ENCODE results near the gene NMNAT3. TPM values are rescaled to one million over a fixed set of nuclear protein-coding genes. Genes with fewer than 3 reads are reported as not detected.
"Not testable (repeated sequence)": the region's sequence is repeated elsewhere in the genome, so short reads cannot be mapped to it uniquely, and the experiment has no call there.

NMNAT3 gene
- total and polyA plus RNA-seq, 9 donors, result 2.0 to 5.8 (median 4.5) TPM

- not testable (repeated sequence) for H3K4me3 ChIP-seq (ENCODE audit: low read length)
- 90% methylated on average over 10 of the region's 22 CpGs for WGBS (ENCODE audit: insufficient coverage)
Measured at GRCh38 chr3:139591186-139591585, 86.6 kb downstream of the NMNAT3 start.

DNA sequence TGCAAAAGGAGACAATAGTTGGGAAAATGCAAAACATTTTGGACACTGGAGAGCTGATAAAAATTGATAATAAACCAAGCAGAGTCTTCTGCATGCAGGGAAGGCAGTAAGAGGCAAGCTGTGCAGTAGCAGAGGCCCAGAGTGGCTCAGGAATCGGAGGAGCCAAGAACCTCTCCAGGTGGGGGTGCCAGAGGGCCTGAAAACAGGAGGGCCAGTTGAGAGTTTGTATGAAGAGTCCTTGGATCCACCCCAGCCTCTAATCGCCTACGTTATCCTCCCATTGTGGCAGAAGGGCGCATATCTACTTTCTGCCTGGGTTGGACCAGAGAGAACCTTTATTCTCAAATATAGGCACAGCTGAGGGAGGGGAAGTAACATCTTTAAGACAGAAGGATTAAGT, 89.3 kb downstream of the NMNAT3 start:
- Histone ChIP-seq H3K36me3 (ENCODE audit: control insufficient read depth, insufficient read depth, low read length) (no peaks in the 10 kb centered on the region), H3K9me3 (replicated peaks; ENCODE audit: control insufficient read depth, low read depth, low read length) (no peaks in the 10 kb centered on the region), H3K27me3 (ENCODE audit: control insufficient read depth, insufficient read depth, low read length) (no peaks in the 10 kb centered on the region), H3K27ac (ENCODE audit: low read length) (no peak overlapping the region), H3K4me3 (ENCODE audit: low read length) (no peak overlapping the region), H3K4me1 (ENCODE audit: control insufficient read depth, insufficient read depth, low read length) (no peaks in the 10 kb centered on the region)
- WGBS (ENCODE audit: insufficient coverage), result 67% methylated on average over 1 of the region's 4 CpGs
- DNase-seq, result no peak

More at GRCh38 chr3:139591186-139591585, 86.6 kb downstream of the NMNAT3 start:
- not testable (repeated sequence) for H3K9me3 ChIP-seq (replicated peaks; ENCODE audit: control insufficient read depth, low read depth, low read length); H3K36me3 ChIP-seq (ENCODE audit: control insufficient read depth, insufficient read depth, low read length); H3K4me1 ChIP-seq (ENCODE audit: control insufficient read depth, insufficient read depth, low read length); H3K27ac ChIP-seq (ENCODE audit: low read length); DNase-seq; H3K27me3 ChIP-seq (ENCODE audit: control insufficient read depth, insufficient read depth, low read length)

- H3K27ac ChIP-seq (ENCODE audit: low read length), result no peak overlapping the region
- no peak overlapping the region for H3K4me3 ChIP-seq (ENCODE audit: low read length)
- H3K4me1 ChIP-seq (ENCODE audit: control insufficient read depth, insufficient read depth, low read length), result no peaks in the 10 kb centered on the region
- no peaks in the 10 kb centered on the region for H3K27me3 ChIP-seq (ENCODE audit: control insufficient read depth, insufficient read depth, low read length)
- no peaks in the 10 kb centered on the region for H3K9me3 ChIP-seq (replicated peaks; ENCODE audit: control insufficient read depth, low read depth, low read length)
- DNase-seq, result no peak
- no peaks in the 10 kb centered on the region for H3K36me3 ChIP-seq (ENCODE audit: control insufficient read depth, insufficient read depth, low read length)
Measured at GRCh38 chr3:139587797-139588196, 90.0 kb downstream of the NMNAT3 start.

DNA sequence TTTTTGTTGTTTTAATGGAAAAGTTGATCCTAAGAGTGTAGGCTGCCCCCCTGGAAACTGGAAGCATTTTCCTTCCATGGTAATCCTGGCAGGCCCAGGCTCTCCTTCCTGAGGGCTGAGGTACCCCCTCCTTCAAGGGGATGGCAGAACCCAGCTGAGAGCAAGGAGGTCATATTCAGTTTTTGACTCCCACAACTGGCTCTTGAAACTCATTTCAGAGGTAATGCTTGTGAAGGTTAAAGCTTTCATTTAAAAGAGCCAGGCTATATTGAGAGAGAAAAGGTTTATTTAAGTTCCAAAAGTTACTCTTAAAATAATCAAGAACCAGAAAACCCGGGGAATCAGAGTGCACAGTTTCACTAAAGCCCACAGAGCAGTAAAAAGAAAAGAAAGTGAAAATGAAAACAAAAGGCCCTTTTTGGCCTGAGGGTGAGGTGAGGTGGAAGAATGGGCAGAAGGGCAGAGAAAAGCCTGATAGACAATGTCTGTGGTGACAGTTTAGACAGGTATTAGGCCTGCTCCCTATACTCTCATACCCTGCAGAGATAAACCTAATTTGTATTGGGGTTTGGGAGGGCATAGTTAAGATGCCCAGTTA, 91.3 kb downstream of the NMNAT3 start:
- Histone ChIP-seq H3K27me3 (ENCODE audit: control insufficient read depth, insufficient read depth, low read length) (no peaks in the 10 kb centered on the region), H3K27ac (ENCODE audit: low read length) (no peak overlapping the region), H3K36me3 (ENCODE audit: control insufficient read depth, insufficient read depth, low read length) (no peaks in the 10 kb centered on the region), H3K4me1 (ENCODE audit: control insufficient read depth, insufficient read depth, low read length) (no peaks in the 10 kb centered on the region), H3K4me3 (ENCODE audit: low read length) (no peak overlapping the region), H3K9me3 (replicated peaks; ENCODE audit: control insufficient read depth, low read depth, low read length) (no peaks in the 10 kb centered on the region)
- no peak for DNase-seq
- WGBS (ENCODE audit: insufficient coverage), result no CpG with 5 or more reads among the region's 1 CpG

- DNase-seq, result no peak
- Histone ChIP-seq H3K27ac (ENCODE audit: low read length) (no peak overlapping the region), H3K4me1 (ENCODE audit: control insufficient read depth, insufficient read depth, low read length) (no peaks in the 10 kb centered on the region), H3K27me3 (ENCODE audit: control insufficient read depth, insufficient read depth, low read length) (no peaks in the 10 kb centered on the region), H3K9me3 (replicated peaks; ENCODE audit: control insufficient read depth, low read depth, low read length) (no peaks in the 10 kb centered on the region), H3K4me3 (ENCODE audit: low read length) (no peak overlapping the region), H3K36me3 (ENCODE audit: control insufficient read depth, insufficient read depth, low read length) (no peaks in the 10 kb centered on the region)
- WGBS (ENCODE audit: insufficient coverage), result 57% methylated on average over 3 of the region's 4 CpGs
Measured at GRCh38 chr3:139585820-139586219, 92.0 kb downstream of the NMNAT3 start.

DNA sequence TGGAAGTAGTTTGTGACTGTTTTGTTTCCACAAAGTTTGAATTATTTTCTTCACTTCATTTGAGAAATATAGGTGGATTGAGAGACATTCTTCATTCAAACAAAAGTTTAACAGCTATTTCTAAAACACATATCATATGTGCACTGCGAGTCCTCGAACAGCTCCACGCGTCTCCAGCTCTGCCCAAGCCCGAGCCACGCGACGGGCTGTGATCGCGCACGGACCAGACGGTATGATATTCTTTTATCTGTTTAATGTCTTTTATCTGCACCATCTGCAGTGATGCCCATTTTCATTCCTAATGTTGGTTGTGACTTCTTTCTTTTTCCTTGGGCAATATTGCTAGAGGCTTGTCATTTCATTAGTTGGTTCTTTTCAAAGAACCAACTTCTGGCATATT, 94.1 kb downstream of the NMNAT3 start:
- not testable (repeated sequence) for H3K36me3 ChIP-seq (ENCODE audit: control insufficient read depth, insufficient read depth, low read length); H3K4me1 ChIP-seq (ENCODE audit: control insufficient read depth, insufficient read depth, low read length); DNase-seq; H3K27me3 ChIP-seq (ENCODE audit: control insufficient read depth, insufficient read depth, low read length); H3K4me3 ChIP-seq (ENCODE audit: low read length); H3K27ac ChIP-seq (ENCODE audit: low read length); H3K9me3 ChIP-seq (replicated peaks; ENCODE audit: control insufficient read depth, low read depth, low read length)
- no CpG with 5 or more reads among the region's 12 CpGs for WGBS (ENCODE audit: insufficient coverage)

DNA sequence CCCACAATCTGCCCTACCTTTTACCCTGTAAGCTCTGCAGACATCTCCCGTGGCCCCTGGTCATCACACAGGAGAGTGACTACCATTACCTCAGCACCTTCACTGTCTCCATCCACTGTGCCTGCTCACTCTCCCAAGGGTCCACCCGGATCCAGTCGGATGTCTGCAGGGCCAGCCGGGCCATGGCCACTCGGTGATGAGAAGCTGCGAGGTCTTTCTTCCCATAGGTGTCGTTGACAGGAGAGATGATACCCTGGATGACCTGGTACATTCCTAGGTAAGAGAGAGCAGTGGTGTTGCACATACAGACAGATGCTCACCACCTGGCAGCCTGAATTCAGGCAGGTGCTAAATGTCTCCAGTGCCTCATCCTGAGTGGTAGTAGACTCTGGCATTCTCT, 99.0 kb downstream of the NMNAT3 start:
- WGBS (ENCODE audit: insufficient coverage), result 68% methylated on average over 3 of the region's 7 CpGs
- DNase-seq, result no peak
- H3K27me3 ChIP-seq (ENCODE audit: control insufficient read depth, insufficient read depth, low read length), result no peaks in the 10 kb centered on the region

GRCh38 chr3:139577909-139578308, 99.9 kb downstream of the NMNAT3 start:
- peaks cover 7% of the 10 kb centered on the region for H3K4me1 ChIP-seq (ENCODE audit: control insufficient read depth, insufficient read depth, low read length)
- no peaks in the 10 kb centered on the region for H3K9me3 ChIP-seq (replicated peaks; ENCODE audit: control insufficient read depth, low read depth, low read length)
- H3K36me3 ChIP-seq (ENCODE audit: control insufficient read depth, insufficient read depth, low read length), result no peaks in the 10 kb centered on the region
- DNase-seq, result peak; percentile 64
- H3K4me3 ChIP-seq (ENCODE audit: low read length), result no peak overlapping the region
- no peaks in the 10 kb centered on the region for H3K27me3 ChIP-seq (ENCODE audit: control insufficient read depth, insufficient read depth, low read length)
- H3K27ac ChIP-seq (ENCODE audit: low read length), result no peak overlapping the region

More for the DNA sequence above, 99.0 kb downstream of the NMNAT3 start:
- Histone ChIP-seq H3K9me3 (replicated peaks; ENCODE audit: control insufficient read depth, low read depth, low read length) (no peaks in the 10 kb centered on the region), H3K36me3 (ENCODE audit: control insufficient read depth, insufficient read depth, low read length) (no peaks in the 10 kb centered on the region), H3K4me3 (ENCODE audit: low read length) (no peak overlapping the region), H3K27ac (ENCODE audit: low read length) (no peak overlapping the region), H3K4me1 (ENCODE audit: control insufficient read depth, insufficient read depth, low read length) (peaks cover 3% of the 10 kb centered on the region)

DNA sequence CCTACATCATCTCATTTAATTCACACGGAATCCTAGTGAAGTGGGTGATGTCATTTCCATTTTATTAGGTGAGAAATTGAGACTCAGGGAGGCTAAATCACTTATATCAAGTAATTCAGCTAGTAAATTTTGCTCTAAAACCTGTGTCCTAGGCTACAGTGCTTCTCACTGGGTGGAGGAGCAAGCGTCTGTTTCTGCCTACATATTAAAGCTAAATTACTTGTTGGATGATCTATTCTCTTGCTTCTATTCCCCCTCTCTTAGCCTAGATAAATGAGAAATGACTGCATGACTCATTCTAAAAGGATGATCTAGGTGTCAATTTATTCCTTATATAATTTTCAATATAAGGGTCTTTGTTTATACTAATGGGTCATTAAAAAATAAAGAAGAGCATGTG, 100.4 kb downstream of the NMNAT3 start:
- Histone ChIP-seq H3K27me3 (ENCODE audit: control insufficient read depth, insufficient read depth, low read length) (no peaks in the 10 kb centered on the region), H3K9me3 (replicated peaks; ENCODE audit: control insufficient read depth, low read depth, low read length) (no peaks in the 10 kb centered on the region), H3K27ac (ENCODE audit: low read length) (no peak overlapping the region), H3K36me3 (ENCODE audit: control insufficient read depth, insufficient read depth, low read length) (no peaks in the 10 kb centered on the region), H3K4me3 (ENCODE audit: low read length) (no peak overlapping the region), H3K4me1 (ENCODE audit: control insufficient read depth, insufficient read depth, low read length) (peaks cover 7% of the 10 kb centered on the region)
- no peak for DNase-seq
- no CpG with 5 or more reads among the region's 2 CpGs for WGBS (ENCODE audit: insufficient coverage)

- WGBS (ENCODE audit: insufficient coverage), result no CpG with 5 or more reads among the region's 1 CpG
- H3K4me1 ChIP-seq (ENCODE audit: control insufficient read depth, insufficient read depth, low read length), result peaks cover 10% of the 10 kb centered on the region
Measured at GRCh38 chr3:139574026-139574947, 103.5 kb downstream of the NMNAT3 start.

More at GRCh38 chr3:139574026-139574947, 103.5 kb downstream of the NMNAT3 start:
- DNase-seq, result peak; percentile 49
- Histone ChIP-seq H3K27me3 (ENCODE audit: control insufficient read depth, insufficient read depth, low read length) (no peaks in the 10 kb centered on the region), H3K9me3 (replicated peaks; ENCODE audit: control insufficient read depth, low read depth, low read length) (no peaks in the 10 kb centered on the region), H3K4me3 (ENCODE audit: low read length) (no peak overlapping the region), H3K27ac (ENCODE audit: low read length) (no peak overlapping the region), H3K36me3 (ENCODE audit: control insufficient read depth, insufficient read depth, low read length) (no peaks in the 10 kb centered on the region)
